Dermis lymphatic vessel endothelial cell (primary cell): ENCODE data around the gene SPNS1. TPM values are rescaled to one million over a fixed set of nuclear protein-coding genes. Genes with fewer than 3 reads are reported as not detected.

Experiments
- total RNA-seq: library from RNA; depleted of rRNA; stranded (reverse); fragments of >200 nt; gene quantifications from 2 replicates; pipeline ENCODE4 v1.2.1, GENCODE V29; 2014

SPNS1 gene, protein sequence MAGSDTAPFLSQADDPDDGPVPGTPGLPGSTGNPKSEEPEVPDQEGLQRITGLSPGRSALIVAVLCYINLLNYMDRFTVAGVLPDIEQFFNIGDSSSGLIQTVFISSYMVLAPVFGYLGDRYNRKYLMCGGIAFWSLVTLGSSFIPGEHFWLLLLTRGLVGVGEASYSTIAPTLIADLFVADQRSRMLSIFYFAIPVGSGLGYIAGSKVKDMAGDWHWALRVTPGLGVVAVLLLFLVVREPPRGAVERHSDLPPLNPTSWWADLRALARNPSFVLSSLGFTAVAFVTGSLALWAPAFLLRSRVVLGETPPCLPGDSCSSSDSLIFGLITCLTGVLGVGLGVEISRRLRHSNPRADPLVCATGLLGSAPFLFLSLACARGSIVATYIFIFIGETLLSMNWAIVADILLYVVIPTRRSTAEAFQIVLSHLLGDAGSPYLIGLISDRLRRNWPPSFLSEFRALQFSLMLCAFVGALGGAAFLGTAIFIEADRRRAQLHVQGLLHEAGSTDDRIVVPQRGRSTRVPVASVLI
- 21.9 and 22.0 TPM in 2 replicates for total RNA-seq

DNA sequence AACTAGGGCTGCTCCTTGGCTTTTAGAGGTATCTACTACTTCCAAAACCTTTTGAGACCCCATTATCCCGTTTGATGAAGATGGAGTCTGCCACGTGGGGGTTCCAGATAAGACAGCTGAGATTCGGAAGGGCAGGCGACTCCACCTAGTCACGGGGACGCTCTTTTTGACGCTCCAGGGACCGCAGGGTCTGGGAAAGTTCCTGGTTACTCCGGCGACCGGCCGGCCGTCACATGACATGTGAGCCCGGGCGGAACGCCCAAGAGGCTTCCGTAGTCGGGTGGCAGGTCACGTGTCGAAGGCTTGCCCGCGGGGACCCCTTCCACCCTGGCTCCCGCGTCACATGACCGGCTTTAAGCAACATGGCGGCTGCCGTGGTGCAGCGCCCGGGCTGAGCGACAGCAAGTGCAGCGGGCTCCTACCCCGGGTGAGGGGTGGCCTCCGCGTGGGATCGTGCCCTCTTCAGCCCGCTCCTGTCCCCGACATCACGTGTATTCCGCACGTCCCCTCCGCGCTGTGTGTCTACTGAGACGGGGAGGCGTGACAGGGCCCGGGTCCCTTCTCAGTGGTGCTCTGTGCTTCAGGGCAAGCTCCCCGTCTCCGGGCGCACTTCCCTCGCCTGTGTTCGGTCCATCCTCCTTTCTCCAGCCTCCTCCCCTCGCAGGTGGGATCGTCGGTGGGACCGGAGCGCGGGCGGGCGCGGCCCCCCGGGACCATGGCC, at the start of gene SPNS1:
Gene SPNS1 (plus strand): TSS at position 342 of the 721 bp plus-strand sequence. CDS start 374 bp downstream, at position 716.

GRCh38 chr16:28931801-28932225, 42.8 kb upstream of the SPNS1 start, which contains the start of gene CD19:
CD19 (plus strand) TSS chr16:28931971; CDS start chr16:28932001, 30 bp downstream.

GRCh38 chr16:28950648-28951409, 23.7 kb upstream of the SPNS1 start, which contains the start of gene NFATC2IP:
NFATC2IP (plus strand) TSS chr16:28950937; CDS start chr16:28951012, 75 bp downstream.

GRCh38 chr16:28984619-28985135, 10.1 kb downstream of the SPNS1 start, which contains the start of gene LAT:
LAT (plus strand) TSS chr16:28985052; CDS start chr16:28985418, 366 bp downstream.

Other genes with a start within 250 kb of the SPNS1 start
- gene NPIPB9, start 223.0 kb upstream of the SPNS1 start, total RNA-seq: 0.87 and 1.7 TPM in 2 replicates
- 19.4 and 20.2 TPM in 2 replicates for gene ATXN2L, start 151.8 kb upstream of the SPNS1 start, total RNA-seq
- 88.3 and 107 TPM in 2 replicates for gene TUFM, start 128.4 kb upstream of the SPNS1 start, total RNA-seq
- 6.6 and 8.2 TPM in 2 replicates for gene SH2B1, start 110.9 kb upstream of the SPNS1 start, total RNA-seq
- 0.17 TPM in 1 of 2 replicates, not detected in the other for gene ATP2A1, start 96.3 kb upstream of the SPNS1 start, total RNA-seq
- 33.1 and 36.9 TPM in 2 replicates for gene RABEP2, start 49.5 kb upstream of the SPNS1 start, total RNA-seq
- gene CD19, start 42.8 kb upstream of the SPNS1 start, total RNA-seq: not detected in 2 replicates
- 21.9 and 22.3 TPM in 2 replicates for gene NFATC2IP, start 23.8 kb upstream of the SPNS1 start, total RNA-seq
- gene LAT, start 10.3 kb downstream of the SPNS1 start, total RNA-seq: 0.43 and 0.52 TPM in 2 replicates